PC-3 (cell line): ENCODE data around the gene CEP112. TPM values are rescaled to one million over a fixed set of nuclear protein-coding genes. Genes with fewer than 3 reads are reported as not detected.

Experiments
- ATAC-seq: fragments of 200-7000 bp; cut with Tn5 transposase; 2 replicates; pipeline ENCODE4 v1.9.1; 2020; ENCODE audit warnings: mild to moderate bottlenecking, moderate library complexity
- BruUV-seq: library from RNA; stranded (reverse); fragments of 400-500 nt; replicated peaks from 2 replicates; lab custom pipeline; 2021; lab: Mats Ljungman, UMichigan
- CTCF ChIA-PET: fragments of 300-600 bp; sonication (Branson Sonifier 250); formaldehyde crosslinking; loops from one replicate; lab custom pipeline; 2022; ENCODE audit warnings: antibody characterized with exemption; lab: Charles Lee
- POLR2A ChIA-PET: fragments of 300-600 bp; sonication (Branson Sonifier 250); formaldehyde crosslinking; loops from one replicate; lab custom pipeline; 2022; ENCODE audit warnings: antibody characterized with exemption; ENCODE audit not compliant: unreplicated experiment; lab: Charles Lee
- DNase-seq: peaks from one replicate; pipeline ENCODE4 v3.0.0-alpha.2; 2015
- H2AFZ ChIP-seq: fragments of 300-600 bp; sonication (generic); 2 replicates; pipeline ENCODE4 v1.6.0; 2016; ENCODE audit warnings: antibody characterized with exemption, low read length
- H3F3A ChIP-seq: fragments of 300-600 bp; sonication (generic); one replicate; pipeline ENCODE4 v1.6.0; 2017; ENCODE audit warnings: antibody characterized with exemption, low read length, control low read depth, mild to moderate bottlenecking; ENCODE audit not compliant: unreplicated experiment
- H3K27ac ChIP-seq: fragments of 300-600 bp; sonication (generic); 2 replicates; pipeline ENCODE4 v1.5.1; 2016; ENCODE audit warnings: mild to moderate bottlenecking, low read length
- H3K27me3 ChIP-seq: fragments of 300-600 bp; sonication (generic); 2 replicates; pipeline ENCODE4 v1.6.1; 2016; ENCODE audit warnings: low read length, mixed read lengths
- H3K36me3 ChIP-seq: fragments of 300-600 bp; sonication (generic); 2 replicates; pipeline ENCODE4 v1.6.1; 2016; ENCODE audit warnings: low read depth, mixed run types, low read length, mixed read lengths
- H3K4me1 ChIP-seq: fragments of 300-600 bp; sonication (generic); 2 replicates; pipeline ENCODE4 v1.5.1; 2016; ENCODE audit warnings: low read length; ENCODE audit not compliant: insufficient read depth
- H3K4me2 ChIP-seq: fragments of 300-600 bp; sonication (generic); 2 replicates; pipeline ENCODE4 v1.6.0; 2016; ENCODE audit warnings: low read length
- H3K4me3 ChIP-seq: fragments of 300-600 bp; sonication (generic); 2 replicates; pipeline ENCODE4 v1.5.1; 2016; ENCODE audit warnings: mild to moderate bottlenecking, low read length, mixed read lengths
- H3K79me2 ChIP-seq: fragments of 300-600 bp; sonication (generic); 2 replicates; pipeline ENCODE4 v1.6.1; 2017; ENCODE audit warnings: low read length, mixed read lengths
- H3K9ac ChIP-seq: fragments of 300-600 bp; sonication (generic); 2 replicates; pipeline ENCODE4 v1.6.0; 2016; ENCODE audit warnings: mild to moderate bottlenecking, low read length
- H3K9me2 ChIP-seq: fragments of 300-600 bp; sonication (generic); replicated peaks from 2 replicates; pipeline ENCODE4 v1.6.1; 2016; ENCODE audit warnings: mixed run types, low read length, mixed read lengths
- H3K9me3 ChIP-seq: fragments of 300-600 bp; sonication (generic); 2 replicates; pipeline ENCODE4 v1.6.1; 2016; ENCODE audit warnings: low read length, mixed read lengths
- H4K20me1 ChIP-seq: fragments of 300-600 bp; sonication (generic); 2 replicates; pipeline ENCODE4 v1.6.1; 2016; ENCODE audit warnings: low read length, mixed read lengths
- CTCF ChIP-seq: fragments of 300-600 bp; sonication (generic); conservative IDR thresholded peaks from 2 replicates; pipeline ENCODE4 v1.5.1; 2017; ENCODE audit warnings: antibody characterized with exemption, low read depth, mild to moderate bottlenecking, low read length
- EZH2 ChIP-seq: fragments of 300-600 bp; sonication (generic); IDR thresholded peaks from one replicate; pipeline ENCODE4 v1.6.1; 2017; ENCODE audit warnings: antibody characterized with exemption, mild to moderate bottlenecking, low read length; ENCODE audit not compliant: unreplicated experiment
- EZH2phosphoT487 ChIP-seq: fragments of 300-600 bp; sonication (generic); IDR thresholded peaks from 2 replicates; pipeline ENCODE4 v1.6.1; 2018; ENCODE audit warnings: mild to moderate bottlenecking, antibody characterized with exemption, low read length, borderline replicate concordance
- intact Hi-C: fragments of 100-400 bp; cut with micrococcal nuclease; formaldehyde crosslinking; loops from 2 replicates; pipeline ENCODE4 v1.9.0; 2023
- total RNA-seq: library from RNA; depleted of rRNA; stranded (reverse); fragments of >200 nt; gene quantifications from 2 replicates; pipeline ENCODE4 v1.2.3, GENCODE V29; 2014

CEP112 gene
- total RNA-seq, 1 experiment from 2014 or later = 6.5 TPM

- POLR2A ChIA-PET = no interaction called here
- H2AFZ ChIP-seq = no peak overlapping the region
- no peaks in the 10 kb centered on the region for H4K20me1 ChIP-seq
- H3K4me1 ChIP-seq = peaks cover 10% of the 10 kb centered on the region; the same call in 1 of the 2 replicates
- CTCF ChIA-PET = no interaction called here
- no peak overlapping the region for H3K27ac ChIP-seq
- intact Hi-C loops = no loop called here
- DNase-seq (no peak), ATAC-seq (no peak)
- H3K9ac ChIP-seq = no peak overlapping the region
- no peaks in the 10 kb centered on the region for H3K27me3 ChIP-seq
- TF ChIP-seq EZH2 (no peak), CTCF (no peak), EZH2phosphoT487 (no peak)
- no peaks in the 10 kb centered on the region for H3K9me2 ChIP-seq
- H3K79me2 ChIP-seq = no peaks in the 10 kb centered on the region
- BruUV-seq = no TSS peak
- H3K4me3 ChIP-seq = no peak overlapping the region
- H3K4me2 ChIP-seq = no peak overlapping the region
- no peaks in the 10 kb centered on the region for H3K9me3 ChIP-seq
- no peaks in the 10 kb centered on the region for H3K36me3 ChIP-seq
- no peaks in the 10 kb centered on the region for H3F3A ChIP-seq
Observed at GRCh38 chr17:65670667-65671371, 521.1 kb downstream of the CEP112 start.

- Histone ChIP-seq H2AFZ (no peak overlapping the region), H3K79me2 (no peaks in the 10 kb centered on the region), H3K27ac (no peak overlapping the region), H3K27me3 (no peaks in the 10 kb centered on the region), H3K9me3 (no peaks in the 10 kb centered on the region), H3F3A (no peaks in the 10 kb centered on the region), H3K4me1 (no peaks in the 10 kb centered on the region), H3K36me3 (no peaks in the 10 kb centered on the region), H4K20me1 (no peaks in the 10 kb centered on the region), H3K4me2 (no peak overlapping the region), H3K9ac (no peak overlapping the region), H3K9me2 (no peaks in the 10 kb centered on the region), H3K4me3 (no peak overlapping the region)
- no TSS peak for BruUV-seq
- ChIA-PET CTCF (no interaction called here), POLR2A (interaction anchor here (0.7 kb wide), 2 partner anchors 325 to 1511 kb away, joined by 6 to 9 read pairs; no protein-coding TSS in a partner anchor)
- TF ChIP-seq CTCF = no peak
- no peak for TF ChIP-seq EZH2
- TF ChIP-seq EZH2phosphoT487 = no peak
- ATAC-seq = no peak
- intact Hi-C loops = no loop called here
- no peak for DNase-seq
Observed at GRCh38 chr17:65668211-65668610, 523.7 kb downstream of the CEP112 start.

GRCh38 chr17:65667656-65668055 lies 524.3 kb downstream of the CEP112 start:
- Histone ChIP-seq H3K27me3 (no peaks in the 10 kb centered on the region), H3K9me3 (no peaks in the 10 kb centered on the region), H4K20me1 (no peaks in the 10 kb centered on the region), H3K79me2 (no peaks in the 10 kb centered on the region), H3K27ac (no peak overlapping the region), H3K4me2 (no peak overlapping the region), H3K9me2 (no peaks in the 10 kb centered on the region), H3K9ac (no peak overlapping the region), H2AFZ (no peak overlapping the region), H3K4me1 (no peaks in the 10 kb centered on the region), H3F3A (no peaks in the 10 kb centered on the region), H3K36me3 (no peaks in the 10 kb centered on the region), H3K4me3 (no peak overlapping the region)
- TF ChIP-seq EZH2 (no peak), CTCF (no peak), EZH2phosphoT487 (no peak)
- DNase-seq = no peak
- intact Hi-C loops = no loop called here
- no peak for ATAC-seq
- POLR2A ChIA-PET = interaction anchor here (0.7 kb wide), 1 partner anchor 1511 kb away, joined by 9 read pairs; no protein-coding TSS in a partner anchor
- CTCF ChIA-PET = no interaction called here
- no TSS peak for BruUV-seq
